Mucosa of descending colon (tissue), 3 donors: ENCODE measurements around the gene KRTAP12-1. TPM values are rescaled to one million over a fixed set of nuclear protein-coding genes. Genes with fewer than 3 reads are reported as not detected.

Experiments
- ATAC-seq: fragments of 200-7000 bp; cut with Tn5 transposase; one replicate; pipeline ENCODE4 v1.9.1; 2020; ENCODE audit warnings: mild to moderate bottlenecking, moderate library complexity
- DNase-seq, 3 donors: peaks; one replicate each; pipeline ENCODE4 v3.0.0-alpha.2; 2020
- H3K36me3 ChIP-seq: fragments of 200-600 bp; one replicate; pipeline ENCODE4 v1.8.0; 2021; ENCODE audit warnings: low read depth, mild to moderate bottlenecking
- H3K4me1 ChIP-seq: fragments of 200-600 bp; one replicate; pipeline ENCODE4 v1.8.0; 2021; ENCODE audit warnings: low read depth, mild to moderate bottlenecking
- H3K4me3 ChIP-seq: fragments of 200-600 bp; one replicate; pipeline ENCODE4 v1.8.0; 2021; ENCODE audit warnings: mild to moderate bottlenecking
- H3K9me3 ChIP-seq: fragments of 200-600 bp; one replicate; pipeline ENCODE4 v1.8.0; 2021; ENCODE audit warnings: mild to moderate bottlenecking
- CTCF ChIP-seq: fragments of 200-600 bp; IDR thresholded peaks from one replicate; pipeline ENCODE4 v1.8.0; 2022; ENCODE audit warnings: antibody characterized with exemption, mild to moderate bottlenecking
- intact Hi-C, 2 donors: fragments of 100-400 bp; cut with DNase I in 1 of 2; cut with micrococcal nuclease in 1 of 2; formaldehyde crosslinking; loops; one replicate each; pipeline versions ENCODE4 v1.11.0 to v1.11.1; 2022; cut with DNase I, micrococcal nuclease
- total RNA-seq, 3 donors: library from RNA; stranded (reverse); fragmentation: NEBNext Ultra II Directional in 2 of 3; extraction: Animal tissue kit (Norgen Biotek cat#: 25700) in 2 of 3; gene quantifications; one replicate each; pipeline versions ENCODE4 v1.2.1 to v1.2.4, GENCODE V29; 2021 to 2023
- donor health status: DM: no; HTN: no; CAD: no; lungs with moderate emphysema.
- donor health status: DM: no; HTN: no; CAD: no.
- donor health status: DM: no; HTN: yes; CAD: no.

Gene KRTAP12-1
- total RNA-seq, 3 donors from 2014 or later: not detected

- Histone ChIP-seq H3K4me3 (no peak within 1 kb of the TSS), H3K36me3 (no peaks in the 10 kb centered on the region), H3K4me1 (no peaks in the 10 kb centered on the region), H3K9me3 (no peaks in the 10 kb centered on the region)
- TF ChIP-seq CTCF: no peak
- DNase-seq: no peak
- no peak for ATAC-seq
- intact Hi-C loops: no loop called here
Observed at GRCh38 chr21:44711327-44712202, 29.6 kb upstream of the KRTAP12-1 start, which contains the start of gene TSPEAR. Gene TSPEAR, minus strand, starts transcription at chr21:44711572. Its CDS starts 58 bp downstream, at chr21:44711514.

DNA sequence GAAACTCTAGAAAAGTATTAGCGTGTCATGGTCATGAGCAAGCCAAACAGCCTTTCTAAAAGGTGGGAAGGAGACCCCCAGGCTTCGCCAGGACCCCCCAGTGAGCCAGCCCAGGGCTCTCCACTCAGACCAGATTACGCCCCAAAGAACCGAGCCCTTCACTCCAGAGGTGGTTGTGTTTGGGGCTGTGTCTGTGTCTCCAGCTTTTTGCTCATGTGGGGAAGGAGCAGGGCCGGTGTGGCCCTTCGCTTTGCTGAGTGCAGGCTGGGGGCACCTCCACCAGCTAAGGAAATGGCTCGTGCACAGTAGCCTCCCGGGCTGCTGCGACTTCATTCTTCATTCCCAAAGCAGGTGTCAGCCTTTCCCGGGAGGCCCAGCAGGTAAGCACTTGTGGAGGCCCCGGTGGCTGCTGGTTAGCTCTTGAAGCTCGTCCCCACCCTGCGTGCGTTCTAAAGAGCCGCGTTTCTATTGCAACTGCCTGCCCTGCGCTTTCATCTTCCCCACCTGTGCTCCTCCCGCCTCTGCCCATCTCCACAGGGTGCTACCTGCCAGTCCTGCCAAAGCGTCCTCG is 28.9 kb upstream of the KRTAP12-1 start:
- no peaks in the 10 kb centered on the region for H3K4me1 ChIP-seq
- H3K4me3 ChIP-seq: no peak overlapping the region
- H3K9me3 ChIP-seq: no peaks in the 10 kb centered on the region
- ATAC-seq (peak; percentile 32), DNase-seq (no peak)
- no peaks in the 10 kb centered on the region for H3K36me3 ChIP-seq
- no peak for TF ChIP-seq CTCF
- intact Hi-C loops: no loop called here

DNA sequence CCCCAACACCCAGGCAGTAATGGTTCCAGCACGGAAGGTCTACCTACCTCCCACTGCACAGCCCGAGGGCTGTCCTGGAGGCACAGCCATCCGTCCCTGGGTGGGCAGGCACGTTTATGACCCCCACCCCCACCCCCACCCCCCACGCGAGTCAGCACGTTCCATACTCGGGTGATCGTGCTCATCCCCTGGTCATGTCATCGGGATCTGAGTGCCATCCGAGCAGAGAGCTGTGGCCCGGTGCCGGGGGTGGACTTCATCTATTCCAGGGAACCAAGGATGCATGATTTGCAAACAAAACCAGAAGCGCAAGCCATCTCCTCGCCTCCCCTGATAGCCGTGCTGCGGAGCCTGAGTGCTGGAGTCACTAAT is 28.3 kb upstream of the KRTAP12-1 start:
- Histone ChIP-seq H3K4me1 (no peaks in the 10 kb centered on the region), H3K4me3 (no peak overlapping the region), H3K9me3 (no peaks in the 10 kb centered on the region), H3K36me3 (no peaks in the 10 kb centered on the region)
- intact Hi-C loops: no loop called here
- no peak for TF ChIP-seq CTCF
- ATAC-seq (no peak), DNase-seq (no peak)

DNA sequence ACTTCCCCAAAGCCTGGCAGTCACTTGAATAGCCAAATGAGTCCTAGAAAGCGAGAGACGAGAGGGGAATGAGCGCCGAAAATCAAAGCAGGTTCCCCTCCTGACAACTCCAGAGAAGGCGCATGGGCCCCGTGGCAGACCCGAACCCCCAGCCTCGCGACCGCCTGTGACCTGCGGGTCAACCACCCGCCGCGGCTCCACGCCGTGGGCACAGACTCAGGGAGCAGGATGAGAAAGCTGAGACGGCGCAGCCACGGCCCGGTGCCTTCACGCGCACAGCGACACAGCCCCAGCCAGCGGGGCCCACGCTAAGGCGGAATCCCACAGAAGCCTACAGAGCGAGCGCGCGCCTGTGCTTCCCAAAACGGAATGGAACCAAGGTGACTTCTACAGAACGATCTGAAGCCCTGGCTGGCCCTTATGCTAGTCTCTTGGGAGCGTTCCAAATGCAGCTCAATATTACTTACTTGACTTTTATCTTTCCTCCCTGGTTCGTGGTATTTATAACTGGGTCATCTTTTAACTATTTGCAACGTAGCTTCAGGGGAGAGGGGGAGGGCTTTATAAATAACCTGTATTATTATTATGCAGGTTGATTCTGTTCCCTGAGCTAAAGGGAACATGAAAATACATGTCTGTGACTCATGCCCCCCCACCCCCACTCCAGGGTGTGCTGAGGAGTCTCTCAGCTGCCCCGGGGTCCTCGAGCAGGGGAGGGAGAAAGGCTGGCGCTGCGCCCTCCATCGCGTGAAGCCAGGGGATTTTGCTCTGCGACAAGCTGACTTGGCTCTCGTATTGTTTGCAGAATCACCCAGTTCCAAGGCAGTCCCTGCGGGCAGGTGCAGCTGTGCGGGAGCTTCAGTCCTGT is 27.7 kb upstream of the KRTAP12-1 start:
- DNase-seq (no peak), ATAC-seq (no peak)
- no peak for TF ChIP-seq CTCF
- Histone ChIP-seq H3K9me3 (no peaks in the 10 kb centered on the region), H3K4me1 (no peaks in the 10 kb centered on the region), H3K4me3 (no peak overlapping the region), H3K36me3 (no peaks in the 10 kb centered on the region)
- intact Hi-C loops: no loop called here

GRCh38 chr21:44708866-44709425 is 27.0 kb upstream of the KRTAP12-1 start:
- intact Hi-C loops: no loop called here
- Histone ChIP-seq H3K9me3 (no peaks in the 10 kb centered on the region), H3K4me3 (no peak overlapping the region), H3K4me1 (no peaks in the 10 kb centered on the region), H3K36me3 (no peaks in the 10 kb centered on the region)
- DNase-seq (no peak), ATAC-seq (no peak)
- no peak for TF ChIP-seq CTCF
